Neural progenitor cell (in vitro differentiated cells): ENCODE data around the gene ARHGAP22. TPM values are rescaled to one million over a fixed set of nuclear protein-coding genes. Genes with fewer than 3 reads are reported as not detected.

Experiments
- DNase-seq: peaks from one replicate; pipeline ENCODE4 v3.0.0-alpha.2; 2016; ENCODE audit warnings: low spot score
- H2AFZ ChIP-seq: fragments of 200-600 bp; sonication (generic); replicated peaks from 2 replicates; pipeline ENCODE4 v1.6.1; 2016; ENCODE audit warnings: antibody characterized with exemption
- H3F3A ChIP-seq: fragments of 200-600 bp; sonication (generic); 2 replicates; pipeline ENCODE4 v1.6.1; 2016; ENCODE audit warnings: antibody characterized with exemption, low read depth
- H3K27ac ChIP-seq: fragments of 200-600 bp; sonication (generic); 2 replicates; pipeline ENCODE4 v1.5.1; 2016; ENCODE audit warnings: mild to moderate bottlenecking
- H3K27me3 ChIP-seq: fragments of 200-600 bp; sonication (generic); 2 replicates; pipeline ENCODE4 v1.6.1; 2016; ENCODE audit warnings: mild to moderate bottlenecking, moderate library complexity
- H3K36me3 ChIP-seq: fragments of 200-600 bp; sonication (generic); 2 replicates; pipeline ENCODE4 v1.5.1; 2016
- H3K4me1 ChIP-seq: fragments of 200-600 bp; sonication (generic); 2 replicates; pipeline ENCODE4 v1.6.1; 2016; ENCODE audit warnings: mixed run types
- H3K4me2 ChIP-seq: fragments of 200-600 bp; sonication (generic); 2 replicates; pipeline ENCODE4 v1.6.1; 2016
- H3K4me3 ChIP-seq: fragments of 200-600 bp; sonication (generic); 2 replicates; pipeline ENCODE4 v1.5.1; 2016
- H3K79me2 ChIP-seq: fragments of 200-600 bp; sonication (generic); 2 replicates; pipeline ENCODE4 v1.6.1; 2016; ENCODE audit warnings: low read depth
- H3K9ac ChIP-seq: fragments of 200-600 bp; sonication (generic); 2 replicates; pipeline ENCODE4 v1.6.1; 2016
- H3K9me3 ChIP-seq: fragments of 200-600 bp; sonication (generic); 2 replicates; pipeline ENCODE4 v1.5.1; 2016; ENCODE audit warnings: low read depth
- H4K20me1 ChIP-seq: fragments of 200-600 bp; sonication (generic); 2 replicates; pipeline ENCODE4 v1.6.1; 2016; ENCODE audit warnings: low read depth
- H3K27ac Mint-ChIP-seq: 3 replicates; pipeline ENCODE4 v1.8.0; 2021; ENCODE audit warnings: mixed read lengths
- H3K27me3 Mint-ChIP-seq: 2 replicates; pipeline ENCODE4 v1.8.0; 2022; ENCODE audit warnings: low read depth, mild to moderate bottlenecking, inconsistent platforms, moderate library complexity, mixed read lengths; ENCODE audit not compliant: insufficient read depth
- H3K36me3 Mint-ChIP-seq: 3 replicates; pipeline ENCODE4 v1.8.0; 2021; ENCODE audit warnings: mixed read lengths
- H3K4me1 Mint-ChIP-seq: 3 replicates; pipeline ENCODE4 v1.8.0; 2021; ENCODE audit warnings: mixed read lengths
- H3K4me3 Mint-ChIP-seq: 3 replicates; pipeline ENCODE4 v1.8.0; 2021; ENCODE audit warnings: mild to moderate bottlenecking, moderate library complexity, mixed read lengths
- H3K9me3 Mint-ChIP-seq: 3 replicates; pipeline ENCODE4 v1.8.0; 2020; ENCODE audit warnings: mixed read lengths
- EZH2 ChIP-seq: fragments of 200-600 bp; sonication (generic); IDR thresholded peaks from 2 replicates; pipeline ENCODE4 v1.6.1; 2017; ENCODE audit warnings: antibody characterized with exemption, mild to moderate bottlenecking, moderate library complexity
- EZH2phosphoT487 ChIP-seq: fragments of 200-600 bp; sonication (generic); IDR thresholded peaks from 2 replicates; pipeline ENCODE4 v1.6.1; 2017; ENCODE audit warnings: antibody characterized with exemption
- total RNA-seq: library from RNA; depleted of rRNA; stranded (reverse); fragments of >200 nt; gene quantifications from 2 replicates; pipeline ENCODE4 v1.2.3, GENCODE V29; 2015; ENCODE audit warnings: low replicate concordance
- TF ChIP-seq, protein P1 (sequence below): fragments of 200-600 bp; sonication (generic); IDR thresholded peaks from 2 replicates; pipeline ENCODE4 v1.5.1; 2017; ENCODE audit warnings: antibody characterized with exemption, mild to moderate bottlenecking

The ARHGAP22 gene
- total RNA-seq, 1 donor from 2014 or later = 1.7 TPM

DNA sequence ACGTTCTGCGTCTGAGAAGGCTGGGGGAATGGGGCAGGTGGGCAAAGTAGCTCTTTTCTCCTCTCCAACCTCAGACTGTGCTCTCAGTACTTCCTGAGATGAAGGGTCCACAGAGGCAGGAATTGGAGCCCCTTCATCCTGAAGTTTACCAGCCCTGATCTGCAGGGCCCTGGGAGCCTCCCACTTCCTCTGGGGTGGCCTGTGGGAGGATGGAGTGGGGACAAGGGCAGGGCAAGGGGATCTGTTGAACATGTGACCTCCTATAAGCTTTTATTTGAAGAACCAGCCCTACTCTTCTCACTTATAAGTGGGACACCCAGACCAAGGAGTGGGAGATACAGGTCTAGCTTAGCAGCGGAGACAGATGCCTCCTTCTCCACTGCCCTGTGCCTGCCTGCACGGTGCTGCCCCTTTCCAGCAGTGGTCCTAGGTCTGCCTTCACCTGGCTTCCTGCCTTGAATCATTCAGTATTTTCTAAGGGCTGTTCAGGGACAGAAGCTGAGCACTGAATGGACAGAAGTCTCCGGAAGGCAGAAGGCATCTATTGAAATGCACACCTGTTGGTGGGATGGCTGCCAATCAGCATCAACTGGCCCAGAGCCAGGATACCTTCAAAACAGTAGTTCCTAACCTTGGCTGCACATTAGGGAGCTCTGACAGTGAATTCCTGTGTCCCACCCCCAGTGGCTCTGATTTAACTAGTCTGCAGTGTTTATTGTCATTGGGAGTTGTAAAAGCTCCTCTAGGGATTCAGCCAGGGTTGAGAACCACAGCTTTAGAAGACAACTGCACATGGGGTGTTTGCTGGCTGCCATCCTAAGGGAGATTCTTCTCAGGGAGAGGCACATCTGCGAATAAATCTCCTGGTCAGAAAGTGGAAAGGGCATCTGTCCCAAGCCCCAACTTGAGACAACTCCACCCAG, 2.7 kb upstream of the ARHGAP22 start:
- H3K27me3 Mint-ChIP-seq = peaks cover 15% of the 10 kb centered on the region

DNA sequence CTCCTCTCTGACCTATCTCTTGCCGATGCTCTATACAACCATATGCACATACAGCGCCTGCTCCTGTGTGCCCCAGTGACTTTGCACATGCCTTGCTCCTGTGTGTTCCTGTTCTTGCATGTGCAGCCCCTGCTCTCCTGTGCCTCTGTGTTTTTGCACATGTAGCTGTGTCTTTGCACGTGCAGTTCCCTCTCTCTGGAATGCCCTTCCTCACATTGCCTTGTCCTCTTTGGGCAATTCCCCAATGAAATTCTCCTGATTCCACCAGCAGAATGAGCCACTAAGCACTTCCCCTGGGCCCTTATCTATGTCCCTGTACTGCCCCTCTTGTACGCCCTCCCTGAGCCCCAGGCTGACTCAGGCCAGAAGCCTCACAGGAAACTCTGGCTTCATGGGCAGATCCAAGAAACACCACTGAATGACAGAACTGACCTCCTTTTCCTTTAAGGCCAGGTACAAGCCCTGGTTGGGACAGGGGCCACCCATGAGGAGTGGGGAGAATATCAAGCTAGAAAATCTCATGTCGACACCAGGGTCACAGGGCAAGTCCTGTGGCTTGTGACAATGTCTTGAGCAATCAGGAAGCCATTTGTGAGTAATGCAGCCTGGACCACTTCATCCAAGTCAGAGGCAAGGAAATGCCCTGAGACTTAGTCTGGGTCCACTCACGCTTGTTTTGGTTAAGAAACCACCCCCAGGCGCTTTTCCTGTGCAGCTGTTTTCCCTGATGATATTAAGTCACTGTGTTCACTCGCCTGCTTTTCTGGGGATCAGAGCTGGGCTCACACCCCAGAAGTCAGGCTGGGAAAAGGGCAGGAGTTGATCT, 1.9 kb upstream of the ARHGAP22 start:
- no peak overlapping the region for H3K27ac ChIP-seq
- TF ChIP-seq EZH2phosphoT487 = no peak
- TF ChIP-seq, protein P1, sequence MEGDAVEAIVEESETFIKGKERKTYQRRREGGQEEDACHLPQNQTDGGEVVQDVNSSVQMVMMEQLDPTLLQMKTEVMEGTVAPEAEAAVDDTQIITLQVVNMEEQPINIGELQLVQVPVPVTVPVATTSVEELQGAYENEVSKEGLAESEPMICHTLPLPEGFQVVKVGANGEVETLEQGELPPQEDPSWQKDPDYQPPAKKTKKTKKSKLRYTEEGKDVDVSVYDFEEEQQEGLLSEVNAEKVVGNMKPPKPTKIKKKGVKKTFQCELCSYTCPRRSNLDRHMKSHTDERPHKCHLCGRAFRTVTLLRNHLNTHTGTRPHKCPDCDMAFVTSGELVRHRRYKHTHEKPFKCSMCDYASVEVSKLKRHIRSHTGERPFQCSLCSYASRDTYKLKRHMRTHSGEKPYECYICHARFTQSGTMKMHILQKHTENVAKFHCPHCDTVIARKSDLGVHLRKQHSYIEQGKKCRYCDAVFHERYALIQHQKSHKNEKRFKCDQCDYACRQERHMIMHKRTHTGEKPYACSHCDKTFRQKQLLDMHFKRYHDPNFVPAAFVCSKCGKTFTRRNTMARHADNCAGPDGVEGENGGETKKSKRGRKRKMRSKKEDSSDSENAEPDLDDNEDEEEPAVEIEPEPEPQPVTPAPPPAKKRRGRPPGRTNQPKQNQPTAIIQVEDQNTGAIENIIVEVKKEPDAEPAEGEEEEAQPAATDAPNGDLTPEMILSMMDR = no peak
- no peak for TF ChIP-seq EZH2
- Mint-ChIP-seq H3K36me3 (no peaks in the 10 kb centered on the region), H3K27ac (peak overlapping the region; percentile 87), H3K27me3 (peaks cover 11% of the 10 kb centered on the region), H3K9me3 (no peaks in the 10 kb centered on the region), H3K4me3 (no peak overlapping the region), H3K4me1 (no peaks in the 10 kb centered on the region)
- no peak overlapping the region for H3K4me2 ChIP-seq
- H3K36me3 ChIP-seq = no peaks in the 10 kb centered on the region
- H3K27me3 ChIP-seq = peaks cover 29% of the 10 kb centered on the region
- H3K79me2 ChIP-seq = no peaks in the 10 kb centered on the region
- peaks cover 17% of the 10 kb centered on the region for H3K4me1 ChIP-seq
- no peak overlapping the region for H3K9ac ChIP-seq
- H3F3A ChIP-seq = no peaks in the 10 kb centered on the region
- no peaks in the 10 kb centered on the region for H3K9me3 ChIP-seq
- no peak overlapping the region for H2AFZ ChIP-seq
- no peak for DNase-seq
- no peak overlapping the region for H3K4me3 ChIP-seq
- no peaks in the 10 kb centered on the region for H4K20me1 ChIP-seq

More for the DNA sequence above, 2.7 kb upstream of the ARHGAP22 start:
- H2AFZ ChIP-seq = no peak overlapping the region
- H4K20me1 ChIP-seq = no peaks in the 10 kb centered on the region
- no peak overlapping the region for H3K9ac ChIP-seq
- TF ChIP-seq, protein P1 = no peak
- TF ChIP-seq EZH2phosphoT487 = no peak
- no peak for TF ChIP-seq EZH2
- H3K27me3 ChIP-seq = peaks cover 29% of the 10 kb centered on the region
- no peak overlapping the region for H3K4me3 ChIP-seq
- H3K4me1 ChIP-seq = peaks cover 17% of the 10 kb centered on the region
- Mint-ChIP-seq H3K4me1 (no peaks in the 10 kb centered on the region), H3K27ac (no peak overlapping the region), H3K36me3 (no peaks in the 10 kb centered on the region), H3K9me3 (peaks cover 3% of the 10 kb centered on the region), H3K4me3 (no peak overlapping the region)
- H3K27ac ChIP-seq = no peak overlapping the region
- no peak overlapping the region for H3K4me2 ChIP-seq
- no peaks in the 10 kb centered on the region for H3F3A ChIP-seq
- H3K9me3 ChIP-seq = no peaks in the 10 kb centered on the region
- no peaks in the 10 kb centered on the region for H3K79me2 ChIP-seq
- no peak for DNase-seq
- H3K36me3 ChIP-seq = no peaks in the 10 kb centered on the region

DNA sequence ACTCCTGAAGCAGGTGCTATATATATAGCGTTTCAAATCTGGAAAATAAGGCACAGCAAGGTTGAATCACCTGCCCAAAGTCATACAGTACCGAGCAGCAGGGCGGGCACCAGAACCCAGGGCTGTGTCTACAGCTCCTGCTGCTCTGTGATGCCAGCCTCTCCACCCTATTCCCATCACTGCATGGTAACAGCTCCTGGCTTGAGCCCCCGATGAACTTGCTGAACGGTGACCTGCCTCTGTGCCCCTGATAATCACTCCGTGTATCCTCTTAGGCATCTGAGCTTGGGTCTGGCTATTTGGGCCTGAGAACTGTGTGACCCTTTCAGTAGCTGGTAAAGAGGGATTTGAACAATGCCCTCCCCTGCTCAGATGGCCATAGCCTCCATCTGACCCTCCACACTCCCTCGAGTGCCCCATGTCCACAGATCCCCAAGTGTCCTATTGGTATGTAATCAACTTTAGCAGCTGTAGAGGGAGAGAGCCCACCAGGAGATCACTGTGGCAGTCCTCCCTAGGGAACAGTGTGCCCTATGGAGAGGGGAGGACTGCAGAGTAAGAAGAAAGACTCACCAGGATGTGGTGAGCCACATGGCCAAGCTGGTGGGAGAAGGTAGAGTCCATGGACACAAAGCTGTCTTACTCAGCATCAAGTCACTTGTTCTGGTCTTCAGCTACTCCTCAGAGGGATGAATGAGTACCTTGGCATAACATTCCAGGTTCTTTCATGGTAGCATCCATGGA, 1.1 kb upstream of the ARHGAP22 start:
- Histone ChIP-seq H3K36me3 (no peaks in the 10 kb centered on the region), H3K4me3 (no peak overlapping the region), H3K9me3 (no peaks in the 10 kb centered on the region), H4K20me1 (no peaks in the 10 kb centered on the region), H3K27me3 (peaks cover 29% of the 10 kb centered on the region), H2AFZ (no peak overlapping the region), H3F3A (no peaks in the 10 kb centered on the region), H3K4me2 (no peak overlapping the region), H3K79me2 (no peaks in the 10 kb centered on the region), H3K4me1 (peaks cover 17% of the 10 kb centered on the region), H3K9ac (no peak overlapping the region), H3K27ac (no peak overlapping the region)
- Mint-ChIP-seq H3K36me3 (no peaks in the 10 kb centered on the region), H3K27me3 (peaks cover 11% of the 10 kb centered on the region), H3K27ac (no peak overlapping the region), H3K4me3 (no peak overlapping the region), H3K4me1 (no peaks in the 10 kb centered on the region), H3K9me3 (no peaks in the 10 kb centered on the region)
- DNase-seq = no peak
- no peak for TF ChIP-seq EZH2phosphoT487
- TF ChIP-seq, protein P1 = no peak
- TF ChIP-seq EZH2 = no peak
